Neutrophil (primary cell): Measurements from ENCODE around the gene FYN.

ENCODE experiments used
- H3K27ac ChIP-seq: fragments of 200-600 bp; sonication (generic); 2 replicates; pipeline ENCODE4 v1.5.1; 2016; ENCODE audit warnings: mild to moderate bottlenecking, moderate library complexity
- H3K27me3 ChIP-seq: fragments of 200-600 bp; sonication (generic); 2 replicates; pipeline ENCODE4 v1.6.0; 2016; ENCODE audit warnings: mild to moderate bottlenecking
- H3K36me3 ChIP-seq: fragments of 200-600 bp; sonication (generic); 2 replicates; pipeline ENCODE4 v1.5.1; 2017
- H3K4me1 ChIP-seq, 2 experiments: fragments of 200-600 bp in 1 of 2; sonication (generic) in 1 of 2; 1 replicate in 1 of 2; 2 replicates in 1 of 2; pipeline versions ENCODE4 v1.5.1 to v1.6.1; 2013 to 2016; ENCODE audit warnings: low read depth in 1 of 2, low read length in 1 of 2, mild to moderate bottlenecking in 1 of 2, moderate library complexity in 1 of 2; ENCODE audit not compliant: control insufficient read depth in 1 of 2, insufficient read depth in 1 of 2
- H3K4me3 ChIP-seq, 2 experiments: fragments of 200-600 bp in 1 of 2; sonication (generic) in 1 of 2; 1 replicate in 1 of 2; 2 replicates in 1 of 2; pipeline ENCODE4 v1.5.1; 2013 to 2016; ENCODE audit warnings: low read depth in 1 of 2, low read length in 1 of 2, mild to moderate bottlenecking in 1 of 2, moderate library complexity in 1 of 2
- H3K9me3 ChIP-seq: fragments of 200-600 bp; sonication (generic); 2 replicates; pipeline ENCODE4 v1.5.1; 2016
- TF ChIP-seq, protein P1 (sequence below): fragments of 200-600 bp; sonication (generic); IDR thresholded peaks from 2 replicates; pipeline ENCODE4 v1.5.1; 2016; ENCODE audit warnings: antibody characterized with exemption

The FYN gene

DNA sequence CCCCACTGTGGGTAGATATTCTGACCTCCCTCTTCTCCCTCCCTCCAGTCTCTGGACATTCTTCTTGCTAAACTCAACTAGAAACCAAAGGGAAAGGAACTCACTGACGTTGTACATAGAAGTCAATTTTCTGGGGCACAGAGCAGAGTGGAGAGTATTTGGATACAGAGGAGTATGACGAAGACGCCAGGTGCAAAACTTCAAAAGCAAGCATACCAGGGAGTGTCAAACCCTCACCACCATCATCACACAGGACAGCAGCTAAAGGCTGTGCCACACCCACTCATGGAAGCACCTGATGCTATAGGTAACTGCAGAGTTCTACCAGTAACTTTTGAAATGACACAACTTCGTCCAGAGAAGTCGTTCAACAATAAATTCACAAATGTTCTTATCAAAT, 64.8 kb downstream of the FYN start:
- Histone ChIP-seq H3K4me3 (no peak overlapping the region), H3K27me3 (no peaks in the 10 kb centered on the region), H3K27ac (no peak overlapping the region), H3K4me1 (no peaks in the 10 kb centered on the region), H3K9me3 (no peaks in the 10 kb centered on the region), H3K36me3 (no peaks in the 10 kb centered on the region)
- TF ChIP-seq, protein P1, sequence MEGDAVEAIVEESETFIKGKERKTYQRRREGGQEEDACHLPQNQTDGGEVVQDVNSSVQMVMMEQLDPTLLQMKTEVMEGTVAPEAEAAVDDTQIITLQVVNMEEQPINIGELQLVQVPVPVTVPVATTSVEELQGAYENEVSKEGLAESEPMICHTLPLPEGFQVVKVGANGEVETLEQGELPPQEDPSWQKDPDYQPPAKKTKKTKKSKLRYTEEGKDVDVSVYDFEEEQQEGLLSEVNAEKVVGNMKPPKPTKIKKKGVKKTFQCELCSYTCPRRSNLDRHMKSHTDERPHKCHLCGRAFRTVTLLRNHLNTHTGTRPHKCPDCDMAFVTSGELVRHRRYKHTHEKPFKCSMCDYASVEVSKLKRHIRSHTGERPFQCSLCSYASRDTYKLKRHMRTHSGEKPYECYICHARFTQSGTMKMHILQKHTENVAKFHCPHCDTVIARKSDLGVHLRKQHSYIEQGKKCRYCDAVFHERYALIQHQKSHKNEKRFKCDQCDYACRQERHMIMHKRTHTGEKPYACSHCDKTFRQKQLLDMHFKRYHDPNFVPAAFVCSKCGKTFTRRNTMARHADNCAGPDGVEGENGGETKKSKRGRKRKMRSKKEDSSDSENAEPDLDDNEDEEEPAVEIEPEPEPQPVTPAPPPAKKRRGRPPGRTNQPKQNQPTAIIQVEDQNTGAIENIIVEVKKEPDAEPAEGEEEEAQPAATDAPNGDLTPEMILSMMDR, result no peak

DNA sequence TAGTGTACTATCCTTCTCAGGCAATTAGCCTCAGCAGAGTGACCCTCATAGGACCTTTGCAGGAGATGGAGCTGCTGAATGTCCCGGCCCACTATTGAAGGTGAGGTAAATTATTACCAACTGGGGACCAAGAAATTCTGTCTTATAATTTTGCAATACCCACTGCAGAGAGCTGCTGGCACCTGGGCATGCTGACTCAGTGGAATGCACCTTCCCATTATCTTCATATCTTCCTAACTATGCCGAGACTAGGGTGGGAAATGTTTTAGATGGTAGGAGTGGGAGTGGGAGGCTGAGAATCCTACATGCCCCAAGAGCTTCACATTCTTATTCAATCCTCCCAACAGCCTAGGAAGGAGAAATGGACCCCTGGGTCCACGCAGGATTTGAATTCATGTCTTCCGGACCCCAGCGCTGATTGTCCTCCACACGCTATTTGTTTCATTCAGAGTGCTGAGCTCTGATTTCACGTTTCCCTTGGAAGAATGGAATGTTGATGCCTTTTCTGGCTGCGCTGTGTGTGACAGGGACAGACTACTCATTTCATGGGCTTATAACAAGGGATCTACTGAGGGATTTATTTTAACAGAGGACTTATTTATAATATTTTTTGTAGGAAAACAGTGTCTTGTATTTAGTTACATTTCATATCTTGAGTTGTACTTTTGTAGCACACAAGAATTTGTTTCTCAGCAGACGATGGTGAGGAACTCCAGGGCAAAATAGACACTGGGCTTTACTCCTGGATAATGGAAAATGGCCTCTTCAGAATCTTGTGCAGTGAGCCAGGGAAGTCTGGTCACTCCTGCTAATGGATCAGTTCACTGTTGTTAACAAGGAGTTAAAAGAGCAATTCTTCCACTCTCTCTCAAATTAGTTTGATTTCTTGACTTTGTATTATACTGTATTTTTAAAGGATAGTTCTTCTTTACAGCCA, 66.4 kb downstream of the FYN start:
- TF ChIP-seq, protein P1, result no peak
- Histone ChIP-seq H3K27ac (no peak overlapping the region), H3K4me3 (no peak overlapping the region), H3K36me3 (no peaks in the 10 kb centered on the region), H3K4me1 (no peaks in the 10 kb centered on the region), H3K9me3 (no peaks in the 10 kb centered on the region), H3K27me3 (no peaks in the 10 kb centered on the region)

DNA sequence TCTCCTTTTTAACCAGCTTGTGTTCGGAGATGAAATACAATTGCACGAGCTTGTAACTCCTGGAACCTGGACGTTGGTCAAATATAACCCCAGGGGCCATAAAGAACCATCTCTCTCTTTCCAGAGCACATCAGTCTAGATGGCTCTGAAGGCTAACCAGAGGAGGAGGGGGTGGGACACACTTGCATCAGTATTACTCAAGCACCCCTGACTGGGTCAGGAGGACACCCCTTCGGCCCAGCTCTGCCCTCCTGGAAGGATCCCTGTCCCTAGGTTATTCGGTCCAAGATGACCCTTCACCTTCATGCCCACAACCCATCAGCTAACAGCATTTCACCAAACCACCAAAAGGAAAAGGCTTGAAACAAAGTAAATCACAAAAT, 67.1 kb downstream of the FYN start:
- no peaks in the 10 kb centered on the region for H3K4me1 ChIP-seq
- TF ChIP-seq, protein P1, result no peak
- H3K9me3 ChIP-seq, result no peaks in the 10 kb centered on the region
- no peak overlapping the region for H3K4me3 ChIP-seq
- no peak overlapping the region for H3K27ac ChIP-seq
- no peaks in the 10 kb centered on the region for H3K27me3 ChIP-seq
- H3K36me3 ChIP-seq, result no peaks in the 10 kb centered on the region

DNA sequence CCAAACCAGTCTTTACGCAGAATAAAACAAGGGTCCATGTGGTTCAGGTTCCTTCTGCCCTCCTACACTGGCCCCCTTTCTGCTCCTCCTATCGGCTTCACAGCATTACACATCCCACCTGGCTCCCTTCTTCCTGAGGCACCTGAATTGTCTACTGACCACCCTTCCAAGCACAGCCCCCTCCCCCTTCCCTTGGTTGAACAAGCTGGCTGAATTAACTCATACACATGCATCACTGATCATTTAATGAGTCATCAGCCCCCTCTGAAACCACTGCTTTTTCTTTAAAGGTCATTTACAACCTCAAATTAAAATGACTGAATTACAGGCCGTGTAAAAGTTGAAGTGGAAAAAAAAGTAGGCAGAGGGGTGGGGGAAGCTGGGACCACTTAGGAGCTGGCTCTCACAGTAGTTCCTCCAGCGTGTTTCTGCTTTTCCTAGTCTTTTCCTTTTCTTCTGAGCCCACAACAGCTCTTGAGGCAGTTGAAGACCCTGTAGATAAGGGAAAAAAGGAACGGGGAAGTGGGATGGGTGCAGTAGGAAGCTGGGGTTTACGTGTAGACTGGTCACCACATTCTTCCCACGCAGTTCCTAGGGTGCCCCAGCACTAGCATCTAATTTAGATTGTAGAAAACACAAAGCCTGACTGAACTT, 67.6 kb downstream of the FYN start:
- H3K4me1 ChIP-seq, result no peaks in the 10 kb centered on the region
- H3K36me3 ChIP-seq, result no peaks in the 10 kb centered on the region
- H3K27me3 ChIP-seq, result no peaks in the 10 kb centered on the region
- no peak overlapping the region for H3K27ac ChIP-seq
- TF ChIP-seq, protein P1, result no peak
- no peak overlapping the region for H3K4me3 ChIP-seq
- H3K9me3 ChIP-seq, result no peaks in the 10 kb centered on the region

DNA sequence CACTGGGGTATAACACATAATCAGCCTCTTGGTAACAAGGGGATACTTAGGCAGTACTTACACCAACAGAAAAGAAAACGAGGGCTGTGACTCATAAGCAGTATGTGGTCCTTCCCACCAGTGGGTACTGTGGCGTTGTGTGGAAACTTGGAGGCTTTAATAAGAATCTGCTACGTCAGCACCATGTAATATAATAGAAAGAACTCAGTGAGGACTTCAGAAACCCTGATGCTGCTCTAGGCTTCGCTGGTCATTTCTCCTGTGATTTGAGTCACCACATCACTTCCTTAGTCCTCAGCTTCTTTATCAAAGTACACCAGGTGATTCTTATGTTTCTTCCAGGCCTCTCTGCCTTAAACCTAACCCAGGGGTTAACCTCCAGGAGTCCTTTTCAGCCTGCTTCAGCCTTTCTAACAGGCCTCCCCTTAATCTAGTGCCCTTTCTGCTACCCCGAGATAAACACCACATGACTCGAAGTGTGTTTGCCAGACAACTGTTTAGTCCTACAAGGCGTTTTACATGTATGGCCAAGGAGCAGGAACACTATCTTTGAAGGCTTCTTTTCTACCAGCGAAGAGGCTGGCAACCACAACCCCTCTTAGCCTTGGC, 68.5 kb downstream of the FYN start:
- no peaks in the 10 kb centered on the region for H3K36me3 ChIP-seq
- no peaks in the 10 kb centered on the region for H3K4me1 ChIP-seq
- TF ChIP-seq, protein P1, result no peak
- H3K4me3 ChIP-seq, result no peak overlapping the region
- no peaks in the 10 kb centered on the region for H3K27me3 ChIP-seq
- no peak overlapping the region for H3K27ac ChIP-seq
- no peaks in the 10 kb centered on the region for H3K9me3 ChIP-seq
